NT2/D1 (cell line): ENCODE data around the gene TGIF2LX.
"Not testable (repeated sequence)": the region's sequence is repeated elsewhere in the genome, so short reads cannot be mapped to it uniquely, and the experiment has no call there.

ENCODE experiments used
- YY1 ChIP-seq: IDR thresholded peaks from 2 replicates; pipeline ENCODE4 v1.6.1; 2011; ENCODE audit not compliant: insufficient read length, insufficient read depth
- ZNF274 ChIP-seq: IDR thresholded peaks from 2 replicates; pipeline ENCODE4 v1.6.1; 2011; ENCODE audit warnings: mild to moderate bottlenecking, low read depth, low read length

DNA sequence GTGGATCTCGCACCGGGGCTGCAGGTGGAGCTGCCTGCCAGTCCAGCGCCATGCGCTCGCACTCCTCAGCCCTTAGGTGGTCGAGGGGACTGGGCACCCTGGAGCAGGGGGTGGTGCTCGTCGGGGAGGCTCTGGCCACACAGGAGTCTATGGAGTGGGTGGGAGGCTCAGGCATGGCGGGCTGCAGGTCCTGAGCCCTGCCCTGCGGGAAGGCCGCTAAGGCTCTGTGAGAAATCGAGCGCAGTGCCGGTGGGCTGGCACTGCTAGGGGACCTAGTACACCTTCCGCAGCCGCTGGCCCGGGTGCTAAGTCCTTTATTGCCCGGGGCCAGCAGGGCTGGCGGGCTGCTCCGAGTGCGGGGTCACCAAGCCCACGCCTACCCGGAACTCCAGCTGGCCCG lies 43.9 kb downstream of the TGIF2LX start:
- not testable (repeated sequence) for TF ChIP-seq YY1, ZNF274
